Loucy (cell line): ENCODE measurements around the gene ASPDH.

ENCODE experiments used
- CTCF ChIP-seq: fragments of 200-600 bp; sonication (generic); conservative IDR thresholded peaks from 2 replicates; pipeline ENCODE4 v1.5.1; 2014; ENCODE audit warnings: mild to moderate bottlenecking, antibody characterized with exemption, low read length
- EZH2phosphoT487 ChIP-seq: fragments of 200-600 bp; IDR thresholded peaks from 2 replicates; pipeline ENCODE4 v1.6.1; 2018; ENCODE audit warnings: antibody characterized with exemption, mild to moderate bottlenecking, moderate library complexity, borderline replicate concordance

GRCh38 chr19:50514346-50515167 lies 844 bp upstream of the ASPDH start:
- TF ChIP-seq CTCF (no peak), EZH2phosphoT487 (no peak)
